Ascending aorta (tissue), 2 donors: ENCODE measurements around the gene PLG. TPM values are rescaled to one million over a fixed set of nuclear protein-coding genes. Genes with fewer than 3 reads are reported as not detected.
"Not testable (repeated sequence)": the region's sequence is repeated elsewhere in the genome, so short reads cannot be mapped to it uniquely, and the experiment has no call there.

Experiments
- DNase-seq, 2 donors: peaks; one replicate each; pipeline ENCODE4 v3.0.0-alpha.2; 2019; ENCODE audit warnings: low spot score in 2 of 2
- H3K27ac ChIP-seq, 2 donors: fragments of 200-600 bp; sonication (generic); one replicate each; pipeline ENCODE4 v1.5.1; 2016 to 2017; ENCODE audit warnings: mild to moderate bottlenecking in 1 of 2
- H3K27me3 ChIP-seq: fragments of 200-600 bp; sonication (generic); one replicate; pipeline ENCODE4 v1.5.1; 2017
- H3K36me3 ChIP-seq, 2 donors: fragments of 200-600 bp; sonication (generic); one replicate each; pipeline ENCODE4 v1.5.1; 2016
- H3K4me1 ChIP-seq, 2 donors: fragments of 200-600 bp; sonication (generic); one replicate each; pipeline ENCODE4 v1.5.1; 2016 to 2017; ENCODE audit warnings: mild to moderate bottlenecking in 1 of 2
- H3K4me3 ChIP-seq, 2 donors: fragments of 200-600 bp; sonication (generic); one replicate each; pipeline ENCODE4 v1.5.1; 2016 to 2017; ENCODE audit warnings: mild to moderate bottlenecking in 1 of 2
- H3K9me3 ChIP-seq, 2 donors: fragments of 200-600 bp; sonication (generic); one replicate each; pipeline ENCODE4 v1.5.1; 2016
- intact Hi-C: fragments of 100-400 bp; cut with DNase I; formaldehyde crosslinking; loops from one replicate; pipeline ENCODE4 v1.15.1; 2023
- total RNA-seq: library from RNA; depleted of rRNA; stranded (reverse); fragments of >200 nt; gene quantifications from one replicate; pipeline ENCODE4 v1.1.0, GENCODE V29; 2016
- TF ChIP-seq, protein P1 (sequence below), 3 experiments: fragments of 200-600 bp in 2 of 3; fragments of 450-650 bp in 1 of 3; sonication (generic) in 2 of 3; IDR thresholded peaks; one replicate each; pipeline ENCODE4 v1.5.1; 2016 to 2019; ENCODE audit warnings: antibody characterized with exemption in 3 of 3, mild to moderate bottlenecking in 1 of 3, moderate library complexity in 1 of 3

PLG gene
- total RNA-seq, 1 donor from 2014 or later: 10.7 TPM

DNA sequence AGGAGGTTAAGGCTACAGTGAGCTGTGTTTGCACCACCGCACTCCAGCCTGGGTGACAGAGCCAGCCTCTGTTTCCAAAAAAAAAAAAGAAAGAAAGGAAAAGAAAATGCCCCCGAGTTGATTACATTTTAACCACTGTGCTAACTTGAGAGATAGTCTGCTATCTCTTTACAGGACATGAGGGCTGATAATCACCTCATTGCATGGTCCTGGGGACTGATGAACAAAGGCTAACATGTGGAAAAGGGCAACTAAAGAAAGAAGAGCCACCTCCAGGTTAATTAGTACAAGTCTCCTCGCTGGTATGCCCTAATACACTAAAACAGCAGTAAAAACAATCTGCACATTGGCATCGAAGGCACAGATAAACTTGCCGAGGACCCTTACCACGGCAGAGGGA lies 4.2 kb upstream of the PLG start:
- H3K4me3 ChIP-seq: no peak overlapping the region
- no peak overlapping the region for H3K27ac ChIP-seq
- no peaks in the 10 kb centered on the region for H3K36me3 ChIP-seq
- H3K9me3 ChIP-seq: no peaks in the 10 kb centered on the region
- intact Hi-C loops: no loop called here
- no peaks in the 10 kb centered on the region for H3K27me3 ChIP-seq
- TF ChIP-seq, protein P1, sequence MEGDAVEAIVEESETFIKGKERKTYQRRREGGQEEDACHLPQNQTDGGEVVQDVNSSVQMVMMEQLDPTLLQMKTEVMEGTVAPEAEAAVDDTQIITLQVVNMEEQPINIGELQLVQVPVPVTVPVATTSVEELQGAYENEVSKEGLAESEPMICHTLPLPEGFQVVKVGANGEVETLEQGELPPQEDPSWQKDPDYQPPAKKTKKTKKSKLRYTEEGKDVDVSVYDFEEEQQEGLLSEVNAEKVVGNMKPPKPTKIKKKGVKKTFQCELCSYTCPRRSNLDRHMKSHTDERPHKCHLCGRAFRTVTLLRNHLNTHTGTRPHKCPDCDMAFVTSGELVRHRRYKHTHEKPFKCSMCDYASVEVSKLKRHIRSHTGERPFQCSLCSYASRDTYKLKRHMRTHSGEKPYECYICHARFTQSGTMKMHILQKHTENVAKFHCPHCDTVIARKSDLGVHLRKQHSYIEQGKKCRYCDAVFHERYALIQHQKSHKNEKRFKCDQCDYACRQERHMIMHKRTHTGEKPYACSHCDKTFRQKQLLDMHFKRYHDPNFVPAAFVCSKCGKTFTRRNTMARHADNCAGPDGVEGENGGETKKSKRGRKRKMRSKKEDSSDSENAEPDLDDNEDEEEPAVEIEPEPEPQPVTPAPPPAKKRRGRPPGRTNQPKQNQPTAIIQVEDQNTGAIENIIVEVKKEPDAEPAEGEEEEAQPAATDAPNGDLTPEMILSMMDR (IDR thresholded peaks at IDR 0.05): no peak
- no peaks in the 10 kb centered on the region for H3K4me1 ChIP-seq
- DNase-seq: no peak

DNA sequence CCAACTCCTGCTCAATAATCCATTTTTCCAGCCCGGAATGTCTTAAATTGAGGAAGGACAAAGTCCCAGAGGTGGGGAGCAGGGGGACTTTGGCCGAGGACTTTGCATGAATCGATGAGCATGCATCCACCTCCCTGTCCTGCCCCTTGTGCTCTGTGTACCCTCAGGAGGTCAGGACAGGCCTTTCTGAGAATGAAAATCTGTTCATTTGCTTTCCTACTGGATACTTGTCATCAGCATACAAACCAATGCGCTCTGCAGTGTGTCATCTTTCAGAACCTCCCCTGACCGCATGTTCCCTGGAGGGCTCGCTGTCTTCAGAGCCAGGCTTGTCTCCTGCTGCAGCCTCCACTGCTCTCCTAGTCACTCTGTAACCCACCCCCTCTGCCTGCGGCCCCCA lies 2.6 kb downstream of the PLG start:
- DNase-seq, H3K27me3 ChIP-seq, H3K36me3 ChIP-seq, H3K27ac ChIP-seq, H3K4me3 ChIP-seq, H3K9me3 ChIP-seq, H3K4me1 ChIP-seq, intact Hi-C loops: not testable (repeated sequence)

DNA sequence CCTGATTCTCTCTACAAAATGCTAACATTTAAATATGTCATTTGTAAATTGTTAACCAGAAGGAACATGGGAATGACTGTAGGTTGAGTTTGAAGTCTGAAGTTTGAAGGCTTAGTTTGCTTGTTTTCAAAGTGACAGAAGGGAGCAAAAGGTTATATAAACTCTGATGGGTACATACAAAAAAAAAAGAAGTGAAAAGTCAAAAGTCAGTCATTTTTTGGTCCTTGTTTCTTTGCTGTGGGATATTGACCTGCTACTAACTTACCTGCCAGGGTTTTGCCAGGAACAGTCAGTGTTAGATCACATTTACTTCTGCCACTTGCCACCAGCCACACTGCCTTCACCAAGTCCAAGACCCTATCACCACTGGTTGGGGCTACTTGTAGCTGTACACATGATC lies 6.9 kb downstream of the PLG start:
- H3K4me1 ChIP-seq, H3K27ac ChIP-seq, H3K36me3 ChIP-seq, H3K27me3 ChIP-seq, DNase-seq, intact Hi-C loops, H3K4me3 ChIP-seq, H3K9me3 ChIP-seq: not testable (repeated sequence)

DNA sequence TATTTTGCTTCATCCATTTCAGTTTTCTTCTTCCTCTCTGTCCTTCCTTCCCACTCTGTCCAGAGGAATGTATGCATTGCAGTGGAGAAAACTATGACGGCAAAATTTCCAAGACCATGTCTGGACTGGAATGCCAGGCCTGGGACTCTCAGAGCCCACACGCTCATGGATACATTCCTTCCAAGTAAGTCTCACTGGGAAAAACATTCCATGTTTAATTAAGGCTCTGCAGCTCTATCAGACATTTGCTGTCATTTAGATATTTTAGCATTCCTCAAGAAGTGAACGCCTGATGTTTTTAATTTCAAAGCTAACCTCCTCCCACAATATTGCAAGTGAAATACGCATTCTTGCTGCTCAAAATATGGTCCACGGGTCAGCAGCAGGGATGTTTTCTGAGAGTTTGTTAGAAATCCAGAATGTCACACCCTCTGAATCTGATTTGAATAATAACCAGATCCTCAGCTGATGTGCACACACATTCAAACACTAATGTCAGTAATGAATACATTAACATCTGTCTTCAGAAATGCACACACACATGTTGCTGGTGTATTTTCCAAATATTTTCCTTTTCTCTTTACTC lies 12.8 kb downstream of the PLG start:
- H3K27ac ChIP-seq: no peak overlapping the region
- no peaks in the 10 kb centered on the region for H3K36me3 ChIP-seq
- TF ChIP-seq, protein P1 (IDR thresholded peaks at IDR 0.05): no peak
- no peak for DNase-seq
- H3K27me3 ChIP-seq: no peaks in the 10 kb centered on the region
- intact Hi-C loops: no loop called here
- H3K9me3 ChIP-seq: no peaks in the 10 kb centered on the region
- H3K4me1 ChIP-seq: no peaks in the 10 kb centered on the region
- H3K4me3 ChIP-seq: no peak overlapping the region

DNA sequence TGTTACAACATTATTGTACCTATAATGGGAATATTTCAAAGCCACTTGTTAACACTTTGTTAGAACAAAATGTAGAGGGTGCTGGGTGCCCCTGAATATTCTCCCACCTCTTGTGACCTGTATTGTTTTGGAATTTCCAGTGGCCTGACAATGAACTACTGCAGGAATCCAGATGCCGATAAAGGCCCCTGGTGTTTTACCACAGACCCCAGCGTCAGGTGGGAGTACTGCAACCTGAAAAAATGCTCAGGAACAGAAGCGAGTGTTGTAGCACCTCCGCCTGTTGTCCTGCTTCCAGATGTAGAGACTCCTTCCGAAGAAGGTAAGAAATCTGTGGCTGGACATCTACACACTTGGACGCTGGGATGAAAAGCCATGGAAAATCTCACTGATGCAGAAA lies 28.9 kb downstream of the PLG start:
- no peak overlapping the region for H3K4me3 ChIP-seq
- TF ChIP-seq, protein P1 (IDR thresholded peaks at IDR 0.05): no peak
- no peaks in the 10 kb centered on the region for H3K36me3 ChIP-seq
- no peak for DNase-seq
- H3K27me3 ChIP-seq: no peaks in the 10 kb centered on the region
- H3K9me3 ChIP-seq: no peaks in the 10 kb centered on the region
- H3K4me1 ChIP-seq: no peaks in the 10 kb centered on the region
- H3K27ac ChIP-seq: no peak overlapping the region
- intact Hi-C loops: loop anchor here (2.0 kb wide), 1 partner anchor 644 kb away; no protein-coding TSS in a partner anchor

DNA sequence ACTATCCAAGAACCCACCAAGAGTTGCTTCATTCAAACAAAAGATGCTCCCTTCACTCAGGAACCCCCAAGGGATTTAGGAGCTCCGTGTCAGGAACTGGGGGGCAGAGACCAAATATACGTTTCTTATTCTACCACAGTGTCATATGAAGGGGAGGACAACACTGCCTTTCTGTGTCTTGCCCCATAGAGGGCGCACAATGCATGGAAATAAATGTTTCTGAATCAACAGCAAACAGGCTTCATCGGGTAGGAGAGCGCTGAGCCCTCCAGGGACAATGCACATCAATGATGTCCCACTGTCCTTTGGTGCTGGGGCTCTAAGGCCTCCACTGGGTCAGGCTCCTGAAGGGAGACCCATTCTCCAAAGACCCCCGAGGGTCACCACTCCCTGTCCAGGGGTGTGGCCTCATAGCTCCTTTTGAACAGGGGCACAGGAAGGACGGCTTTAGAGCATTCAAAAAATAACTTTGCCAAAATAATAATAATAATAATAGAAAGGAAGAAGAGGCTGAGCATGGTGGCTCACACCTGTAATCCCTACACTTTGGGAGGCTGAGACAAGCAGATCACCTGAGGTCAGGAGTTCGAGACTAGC lies 31.1 kb downstream of the PLG start:
- intact Hi-C loops: no loop called here
- Histone ChIP-seq H3K4me3 (no peak overlapping the region), H3K27ac (no peak overlapping the region), H3K27me3 (no peaks in the 10 kb centered on the region), H3K4me1 (no peaks in the 10 kb centered on the region), H3K36me3 (no peaks in the 10 kb centered on the region), H3K9me3 (no peaks in the 10 kb centered on the region)
- TF ChIP-seq, protein P1 (IDR thresholded peaks at IDR 0.05): peak; percentile 20 to 56 (median 35)
- DNase-seq: no peak

DNA sequence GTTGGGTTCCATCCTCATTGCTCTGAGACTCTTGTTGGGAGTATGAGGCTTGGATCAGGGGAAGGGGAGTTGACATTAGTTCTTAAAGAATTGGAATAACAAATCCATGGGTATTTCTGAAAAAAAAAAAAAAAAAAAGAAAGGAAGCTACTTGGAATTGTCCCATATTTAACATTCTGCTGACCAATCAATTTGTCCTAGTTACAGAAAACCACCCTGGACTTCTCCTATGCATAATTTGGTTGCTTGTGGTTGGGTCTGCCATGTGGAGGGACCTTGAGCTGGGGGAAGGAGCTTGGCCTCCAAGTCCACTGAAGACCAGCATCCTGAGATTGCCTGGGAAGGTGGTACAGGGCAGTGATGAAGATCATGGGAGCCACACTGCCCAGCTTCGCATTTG lies 32.6 kb downstream of the PLG start:
- intact Hi-C loops: no loop called here
- H3K27me3 ChIP-seq: no peaks in the 10 kb centered on the region
- H3K4me3 ChIP-seq: no peak overlapping the region
- no peaks in the 10 kb centered on the region for H3K4me1 ChIP-seq
- H3K27ac ChIP-seq: no peak overlapping the region
- no peaks in the 10 kb centered on the region for H3K36me3 ChIP-seq
- H3K9me3 ChIP-seq: no peaks in the 10 kb centered on the region
- TF ChIP-seq, protein P1 (IDR thresholded peaks at IDR 0.05): no peak
- no peak for DNase-seq
